ENCODE data around the gene NLGN1. TPM values are rescaled to one million over a fixed set of nuclear protein-coding genes. Genes with fewer than 3 reads are reported as not detected.

The NLGN1 gene
- total RNA-seq, 4 donors from 2014 or later, result 2.2 to 5.8 (median 3.0) TPM

DNA sequence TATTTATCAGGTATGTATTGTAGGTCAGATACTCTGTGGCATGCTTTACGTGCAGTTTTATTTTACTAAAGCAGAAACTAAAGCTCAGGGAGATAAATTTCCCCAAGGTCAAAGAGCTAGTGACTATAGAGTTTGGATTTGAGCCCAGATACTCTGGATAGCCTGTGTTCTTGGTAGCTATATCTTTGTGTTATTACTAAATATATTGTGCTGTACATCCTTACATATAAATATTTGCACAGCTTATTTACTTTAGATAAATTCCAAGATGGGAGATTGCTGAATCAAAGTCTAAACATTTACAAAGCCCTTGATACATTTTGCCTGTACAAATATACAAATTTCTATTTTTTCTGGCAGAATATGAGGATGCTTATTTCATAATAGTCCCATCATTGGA is 800.7 kb downstream of the NLGN1 start:
- no peak for DNase-seq (ENCODE audit: low spot score in 2 of 2)
- Histone ChIP-seq H3K4me1 (no peaks in the 10 kb centered on the region), H3K9me3 (no peaks in the 10 kb centered on the region), H3K27ac (no peak overlapping the region), H3K27me3 (no peaks in the 10 kb centered on the region), H3K36me3 (no peaks in the 10 kb centered on the region), H3K4me3 (no peak overlapping the region)
- TF ChIP-seq EP300 (IDR thresholded peaks at IDR 0.05), result no peak
- no peak for TF ChIP-seq POLR2A (IDR thresholded peaks at IDR 0.05)
- TF ChIP-seq, protein P1, sequence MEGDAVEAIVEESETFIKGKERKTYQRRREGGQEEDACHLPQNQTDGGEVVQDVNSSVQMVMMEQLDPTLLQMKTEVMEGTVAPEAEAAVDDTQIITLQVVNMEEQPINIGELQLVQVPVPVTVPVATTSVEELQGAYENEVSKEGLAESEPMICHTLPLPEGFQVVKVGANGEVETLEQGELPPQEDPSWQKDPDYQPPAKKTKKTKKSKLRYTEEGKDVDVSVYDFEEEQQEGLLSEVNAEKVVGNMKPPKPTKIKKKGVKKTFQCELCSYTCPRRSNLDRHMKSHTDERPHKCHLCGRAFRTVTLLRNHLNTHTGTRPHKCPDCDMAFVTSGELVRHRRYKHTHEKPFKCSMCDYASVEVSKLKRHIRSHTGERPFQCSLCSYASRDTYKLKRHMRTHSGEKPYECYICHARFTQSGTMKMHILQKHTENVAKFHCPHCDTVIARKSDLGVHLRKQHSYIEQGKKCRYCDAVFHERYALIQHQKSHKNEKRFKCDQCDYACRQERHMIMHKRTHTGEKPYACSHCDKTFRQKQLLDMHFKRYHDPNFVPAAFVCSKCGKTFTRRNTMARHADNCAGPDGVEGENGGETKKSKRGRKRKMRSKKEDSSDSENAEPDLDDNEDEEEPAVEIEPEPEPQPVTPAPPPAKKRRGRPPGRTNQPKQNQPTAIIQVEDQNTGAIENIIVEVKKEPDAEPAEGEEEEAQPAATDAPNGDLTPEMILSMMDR (IDR thresholded peaks at IDR 0.05), result no peak
- no peak for TF ChIP-seq POLR2AphosphoS5 (IDR thresholded peaks at IDR 0.05)
- 67% methylated on average over 1 of the region's 1 CpG for WGBS

DNA sequence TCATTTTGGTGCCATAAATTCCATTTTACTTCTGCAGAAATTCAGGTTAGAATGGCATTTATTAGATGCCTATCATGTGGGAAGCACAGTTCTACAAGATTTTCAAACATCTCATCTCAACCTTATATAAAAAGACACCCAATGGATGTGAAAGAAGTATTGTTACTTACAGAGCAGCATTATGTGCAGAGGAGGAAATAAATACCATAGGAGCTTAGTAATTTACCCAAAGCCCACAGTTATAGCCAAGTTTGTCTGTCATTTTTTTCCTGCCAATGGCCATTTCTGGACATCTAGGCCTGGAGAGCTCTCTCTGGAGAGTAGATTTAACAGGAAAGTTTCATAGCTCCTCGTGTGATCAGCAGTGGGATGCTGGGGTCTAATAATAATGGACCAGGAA is 802.2 kb downstream of the NLGN1 start:
- WGBS, result 61% methylated on average over 1 of the region's 1 CpG
- DNase-seq (ENCODE audit: low spot score in 2 of 2), result no peak
- Histone ChIP-seq H3K4me3 (no peak overlapping the region), H3K27me3 (no peaks in the 10 kb centered on the region), H3K36me3 (no peaks in the 10 kb centered on the region), H3K4me1 (no peaks in the 10 kb centered on the region), H3K27ac (no peak overlapping the region), H3K9me3 (no peaks in the 10 kb centered on the region)
- no peak for TF ChIP-seq POLR2A (IDR thresholded peaks at IDR 0.05)
- TF ChIP-seq EP300 (IDR thresholded peaks at IDR 0.05), result no peak
- TF ChIP-seq, protein P1 (IDR thresholded peaks at IDR 0.05), result no peak
- TF ChIP-seq POLR2AphosphoS5 (IDR thresholded peaks at IDR 0.05), result no peak

DNA sequence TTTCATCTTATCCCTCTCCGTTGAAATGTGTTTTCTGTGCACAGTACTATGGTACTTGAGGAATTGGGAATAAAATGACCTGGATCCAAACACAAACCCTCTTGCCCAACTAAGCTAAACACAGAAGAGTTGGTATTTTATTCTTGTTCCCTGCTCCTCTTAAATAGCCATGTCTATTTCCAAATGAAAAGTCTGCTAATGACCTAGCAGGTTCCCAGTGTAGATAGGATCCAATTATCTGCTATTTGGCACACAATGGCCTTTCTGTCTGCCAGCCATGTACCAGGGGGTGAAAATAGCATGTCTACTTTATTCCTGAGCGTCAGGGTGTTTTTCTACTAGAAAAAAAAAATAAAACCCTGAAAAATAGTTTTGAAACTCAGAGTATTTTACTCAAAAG is 804.6 kb downstream of the NLGN1 start:
- H3K4me1 ChIP-seq, result no peaks in the 10 kb centered on the region
- no peak for TF ChIP-seq EP300 (IDR thresholded peaks at IDR 0.05)
- no peak for TF ChIP-seq POLR2AphosphoS5 (IDR thresholded peaks at IDR 0.05)
- no peak for TF ChIP-seq POLR2A (IDR thresholded peaks at IDR 0.05)
- TF ChIP-seq, protein P1 (IDR thresholded peaks at IDR 0.05), result no peak
- H3K27ac ChIP-seq, result no peak overlapping the region
- no peak overlapping the region for H3K4me3 ChIP-seq
- WGBS, result 63% methylated on average over 2 of the region's 2 CpGs
- no peak for DNase-seq (ENCODE audit: low spot score in 2 of 2)
- H3K27me3 ChIP-seq, result no peaks in the 10 kb centered on the region
- H3K36me3 ChIP-seq, result no peaks in the 10 kb centered on the region
- H3K9me3 ChIP-seq, result no peaks in the 10 kb centered on the region

DNA sequence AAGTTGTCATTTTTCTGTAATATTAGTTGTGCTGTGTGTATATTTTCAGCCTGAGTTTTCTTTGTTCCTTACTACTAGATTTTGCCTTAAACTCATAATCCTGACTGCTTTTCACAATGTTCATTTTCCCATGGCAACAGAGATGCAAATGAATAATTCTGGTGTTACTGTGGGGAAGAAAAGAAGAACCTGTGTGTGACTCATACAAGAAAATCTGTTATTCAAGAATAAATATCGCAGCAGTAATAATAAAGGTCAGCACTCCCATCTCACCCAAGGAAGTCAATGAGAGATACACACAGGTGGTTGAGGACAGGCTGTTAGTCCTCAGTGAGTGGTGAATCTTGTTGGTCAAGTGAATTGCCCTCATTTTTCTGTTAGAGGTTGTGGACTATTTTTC is 805.0 kb downstream of the NLGN1 start:
- Histone ChIP-seq H3K9me3 (no peaks in the 10 kb centered on the region), H3K36me3 (no peaks in the 10 kb centered on the region), H3K27me3 (no peaks in the 10 kb centered on the region), H3K27ac (no peak overlapping the region), H3K4me1 (no peaks in the 10 kb centered on the region), H3K4me3 (no peak overlapping the region)
- no peak for DNase-seq (ENCODE audit: low spot score in 2 of 2)
- 84% methylated on average over 1 of the region's 1 CpG for WGBS
- no peak for TF ChIP-seq EP300 (IDR thresholded peaks at IDR 0.05)
- no peak for TF ChIP-seq POLR2A (IDR thresholded peaks at IDR 0.05)
- TF ChIP-seq POLR2AphosphoS5 (IDR thresholded peaks at IDR 0.05), result no peak
- TF ChIP-seq, protein P1 (IDR thresholded peaks at IDR 0.05), result no peak

DNA sequence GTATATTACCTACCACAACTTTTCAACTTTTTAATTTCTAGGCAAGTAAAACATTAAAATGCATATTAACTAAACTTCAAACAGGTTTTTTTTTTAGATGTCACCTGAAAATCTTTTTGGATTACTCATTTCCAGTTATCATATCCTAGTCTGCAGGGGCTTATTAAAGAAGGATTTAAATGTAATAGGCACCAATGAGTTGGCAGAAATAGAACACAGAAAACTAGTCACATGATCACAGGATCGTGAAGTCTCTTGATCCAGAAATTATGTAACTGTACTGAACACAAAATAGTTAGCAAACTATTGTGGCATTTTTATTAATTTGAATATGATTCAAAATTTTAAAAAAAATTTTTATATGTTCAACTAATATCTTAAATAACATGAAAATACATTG is 807.2 kb downstream of the NLGN1 start:
- Histone ChIP-seq H3K27me3 (no peaks in the 10 kb centered on the region), H3K36me3 (no peaks in the 10 kb centered on the region), H3K9me3 (no peaks in the 10 kb centered on the region), H3K27ac (no peak overlapping the region), H3K4me3 (no peak overlapping the region), H3K4me1 (no peaks in the 10 kb centered on the region)
- WGBS, result 25% methylated on average over 1 of the region's 1 CpG
- TF ChIP-seq EP300 (IDR thresholded peaks at IDR 0.05) (no peak), POLR2A (IDR thresholded peaks at IDR 0.05) (no peak), POLR2AphosphoS5 (IDR thresholded peaks at IDR 0.05) (no peak)
- TF ChIP-seq, protein P1 (IDR thresholded peaks at IDR 0.05), result no peak
- DNase-seq (ENCODE audit: low spot score in 2 of 2), result no peak

Data from suprapubic skin (tissue), 4 donors.